Astrocyte of the cerebellum (primary cell): Measurements from ENCODE around the gene FOXE1.
A peak's percentile ranks its signal among the peaks of the same experiment; 100 is the strongest.

Experiments
- DNase-seq: peaks from one replicate; pipeline ENCODE4 v3.0.0-alpha.2; 2011; ENCODE audit warnings: low read depth
- H3K4me3 ChIP-seq: 2 replicates; pipeline ENCODE4 v1.5.1; 2011; ENCODE audit warnings: mild to moderate bottlenecking, low read depth, low read length, moderate library complexity
- CTCF ChIP-seq: IDR thresholded peaks from 2 replicates; pipeline ENCODE4 v1.5.1; 2012; ENCODE audit warnings: low read length, low read depth, moderate library complexity, mild to moderate bottlenecking; ENCODE audit errors: missing control alignments
- in situ Hi-C: cut with HindIII; loops from 2 replicates; pipeline ENCODE4 v1.10.0; 2017; ENCODE audit warnings: low sequenced_read_pairs

Gene FOXE1

GRCh38 chr9:97853056-97853843, at the start of gene FOXE1:
FOXE1 (plus strand) TSS chr9:97853226; CDS start chr9:97853915, 689 bp downstream.
- TF ChIP-seq CTCF, result no peak
- H3K4me3 ChIP-seq, result peak within 1 kb of the TSS; percentile 7
- in situ Hi-C loops, result no loop called here
- DNase-seq, result no peak

- DNase-seq, result no peak
- no peak for TF ChIP-seq CTCF
- in situ Hi-C loops, result no loop called here
- H3K4me3 ChIP-seq, result no peak overlapping the region
These were observed 49.0 kb upstream of the FOXE1 start for GRCh38 chr9:97804059-97804365.

- in situ Hi-C loops, result no loop called here
- DNase-seq, result no peak
- no peak overlapping the region for H3K4me3 ChIP-seq
These were observed 46.3 kb upstream of the FOXE1 start for GRCh38 chr9:97806721-97807120.

DNA sequence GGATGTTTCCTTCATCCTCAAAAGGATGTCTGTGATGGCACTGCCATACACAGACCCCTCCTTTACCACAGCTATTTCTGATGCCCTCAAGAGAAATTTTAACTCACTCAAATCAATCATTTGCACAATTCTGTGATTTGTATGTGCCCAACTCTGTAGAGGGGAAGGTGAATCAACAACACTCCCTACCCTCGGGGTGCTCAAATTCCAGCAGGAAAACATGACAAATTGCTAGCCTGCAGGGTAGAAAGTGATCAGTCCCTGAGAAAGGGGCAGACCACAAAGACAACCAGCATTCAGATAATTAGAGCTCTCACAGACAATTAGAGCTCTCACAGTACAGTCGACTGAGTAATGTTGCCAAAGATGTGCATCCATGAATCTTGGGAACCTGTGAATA, 45.3 kb upstream of the FOXE1 start:
- no peak for DNase-seq
- TF ChIP-seq CTCF, result no peak
- in situ Hi-C loops, result no loop called here
- H3K4me3 ChIP-seq, result no peak overlapping the region

More at GRCh38 chr9:97806721-97807120, 46.3 kb upstream of the FOXE1 start:
- TF ChIP-seq CTCF, result no peak

DNA sequence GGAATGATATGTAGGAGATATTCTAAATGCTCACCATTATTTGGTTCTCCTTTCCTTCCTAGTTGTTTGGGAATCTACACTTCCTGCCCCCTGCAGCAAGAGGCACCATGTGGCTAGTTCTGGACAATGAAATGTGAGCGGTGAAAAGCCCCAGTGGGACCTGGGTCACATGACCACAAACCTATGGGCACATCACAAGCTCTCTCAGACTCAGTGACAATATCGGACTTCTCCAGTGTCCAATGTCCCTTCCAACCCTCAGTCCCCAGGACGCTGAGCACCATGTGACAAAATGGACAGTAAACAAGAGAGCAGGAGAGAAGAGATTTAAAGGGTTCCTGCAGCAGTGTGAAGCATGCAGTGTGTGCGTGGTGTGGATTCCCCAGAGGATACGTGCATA, 44.6 kb upstream of the FOXE1 start:
- no peak for TF ChIP-seq CTCF
- DNase-seq, result no peak
- no peak overlapping the region for H3K4me3 ChIP-seq
- in situ Hi-C loops, result no loop called here

GRCh38 chr9:97808972-97809371, 44.1 kb upstream of the FOXE1 start:
- in situ Hi-C loops, result no loop called here
- no peak for TF ChIP-seq CTCF
- DNase-seq, result no peak
- no peak overlapping the region for H3K4me3 ChIP-seq
